Fibroblast of lung (primary cell): Measurements from ENCODE around the gene EIF2AK2. TPM values are rescaled to one million over a fixed set of nuclear protein-coding genes. Genes with fewer than 3 reads are reported as not detected.
"Not testable (repeated sequence)": the region's sequence is repeated elsewhere in the genome, so short reads cannot be mapped to it uniquely, and the experiment has no call there.

Experiments
- DNase-seq, 2 donors: peaks; one replicate each; pipeline versions ENCODE4 v3.0.0 to v3.0.0-alpha.2; 2010; ENCODE audit warnings: low read depth in 2 of 2
- H2AFZ ChIP-seq: 2 replicates; pipeline ENCODE4 v1.5.1; 2012; ENCODE audit warnings: low read length, control low read depth, inconsistent platforms
- H3K27ac ChIP-seq: 2 replicates; pipeline ENCODE4 v1.5.1; 2011; ENCODE audit warnings: low read length, control low read depth; ENCODE audit not compliant: insufficient read depth
- H3K27me3 ChIP-seq: 2 replicates; pipeline ENCODE4 v1.5.1; 2011; ENCODE audit warnings: mild to moderate bottlenecking, low read length; ENCODE audit not compliant: control insufficient read depth, insufficient read depth
- H3K36me3 ChIP-seq: 2 replicates; pipeline ENCODE4 v1.5.1; 2011; ENCODE audit warnings: low read length; ENCODE audit not compliant: control insufficient read depth, insufficient read depth
- H3K4me1 ChIP-seq: 2 replicates; pipeline ENCODE4 v1.5.1; 2011; ENCODE audit warnings: low read length; ENCODE audit not compliant: control insufficient read depth, insufficient read depth; ENCODE audit errors: extremely low read depth
- H3K4me2 ChIP-seq: 2 replicates; pipeline ENCODE4 v1.5.1; 2011; ENCODE audit warnings: low read length, control low read depth; ENCODE audit not compliant: insufficient read depth; ENCODE audit errors: extremely low read depth
- H3K4me3 ChIP-seq, 4 experiments: fragments of 200-600 bp in 1 of 4; sonication (generic) in 1 of 4; replicated peaks in 1 of 4; 2 replicates each; pipeline ENCODE4 v1.5.1; 2011 to 2016; ENCODE audit warnings: low read length in 4 of 4, low read depth in 3 of 4, mild to moderate bottlenecking in 3 of 4, control low read depth in 2 of 4, inconsistent platforms in 1 of 4, mixed read lengths in 1 of 4; ENCODE audit not compliant: insufficient read depth in 1 of 4; ENCODE audit errors: control extremely low read depth in 1 of 4
- H3K79me2 ChIP-seq: 2 replicates; pipeline ENCODE4 v1.5.1; 2012; ENCODE audit warnings: mild to moderate bottlenecking, low read length, inconsistent platforms; ENCODE audit not compliant: control insufficient read depth, insufficient read depth
- H3K9ac ChIP-seq: 2 replicates; pipeline ENCODE4 v1.5.1; 2011; ENCODE audit warnings: mild to moderate bottlenecking, low read length, control low read depth; ENCODE audit not compliant: insufficient read depth
- H3K9me3 ChIP-seq: 2 replicates; pipeline ENCODE4 v1.5.1; 2012; ENCODE audit warnings: low read depth, low read length; ENCODE audit not compliant: control insufficient read depth, insufficient read depth
- H4K20me1 ChIP-seq: 2 replicates; pipeline ENCODE4 v1.5.1; 2011; ENCODE audit warnings: low read length; ENCODE audit not compliant: control insufficient read depth, insufficient read depth; ENCODE audit errors: extremely low read depth
- EZH2 ChIP-seq: IDR thresholded peaks from 2 replicates; pipeline ENCODE4 v1.5.1; 2012; ENCODE audit warnings: low read length, control low read depth, mild to moderate bottlenecking; ENCODE audit errors: missing control alignments
- polyA plus RNA-seq, 2 donors: library from polyadenylated mRNA; depleted of rRNA in 1 of 2; stranded (reverse) in 1 of 2; unstranded in 1 of 2; fragments of >200 nt; gene quantifications; 2 replicates each; pipeline ENCODE4 v1.2.1, GENCODE V29; 2011 to 2012; ENCODE audit warnings: missing spikeins in 1 of 2
- total RNA-seq: library from RNA; depleted of rRNA; stranded (reverse); fragments of >200 nt; gene quantifications from 2 replicates; pipeline ENCODE4 v1.2.1, GENCODE V29; 2014
- TF ChIP-seq, protein P1 (sequence below), 2 donors: IDR thresholded peaks in 1 of 2; conservative IDR thresholded peaks in 1 of 2; 1 replicate in 1 of 2; 2 replicates in 1 of 2; pipeline ENCODE4 v1.5.1; 2011 to 2012; ENCODE audit warnings: low read length in 2 of 2, control low read depth in 1 of 2, inconsistent platforms in 1 of 2, low read depth in 1 of 2, mild to moderate bottlenecking in 1 of 2

Gene EIF2AK2
- total and polyA plus RNA-seq, 2 donors (not counting 1 experiment from before 2014, with no cell fraction given): 32.0 to 39.9 TPM

DNA sequence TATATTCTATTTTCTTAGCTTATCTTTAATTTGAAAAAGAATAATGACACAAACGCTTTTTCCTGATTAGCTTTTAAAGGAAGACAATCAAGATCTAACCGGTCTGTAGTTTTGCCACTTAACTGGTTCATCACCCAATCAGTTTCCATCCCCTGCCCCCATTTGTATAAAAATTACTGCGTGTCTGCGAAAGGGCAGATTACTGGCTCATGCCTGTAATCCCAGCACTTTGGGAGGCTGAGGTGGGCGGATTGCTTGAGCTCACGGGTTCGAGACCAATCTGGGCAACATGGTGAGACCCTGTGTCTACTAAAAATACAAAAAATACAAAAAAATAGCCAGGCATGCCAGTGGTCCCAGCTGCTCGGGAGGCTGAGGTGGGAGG, 41.9 kb upstream of the EIF2AK2 start:
- Histone ChIP-seq H3K9me3 (no peaks in the 10 kb centered on the region), H3K4me3 (no peak overlapping the region), H3K27me3 (no peaks in the 10 kb centered on the region), H3K36me3 (peaks cover 1% of the 10 kb centered on the region), H3K79me2 (peaks cover 38% of the 10 kb centered on the region), H2AFZ (no peak overlapping the region), H3K4me2 (no peak overlapping the region), H4K20me1 (no peaks in the 10 kb centered on the region), H3K27ac (no peak overlapping the region), H3K4me1 (no peaks in the 10 kb centered on the region), H3K9ac (no peak overlapping the region)
- TF ChIP-seq EZH2: no peak
- TF ChIP-seq, protein P1, sequence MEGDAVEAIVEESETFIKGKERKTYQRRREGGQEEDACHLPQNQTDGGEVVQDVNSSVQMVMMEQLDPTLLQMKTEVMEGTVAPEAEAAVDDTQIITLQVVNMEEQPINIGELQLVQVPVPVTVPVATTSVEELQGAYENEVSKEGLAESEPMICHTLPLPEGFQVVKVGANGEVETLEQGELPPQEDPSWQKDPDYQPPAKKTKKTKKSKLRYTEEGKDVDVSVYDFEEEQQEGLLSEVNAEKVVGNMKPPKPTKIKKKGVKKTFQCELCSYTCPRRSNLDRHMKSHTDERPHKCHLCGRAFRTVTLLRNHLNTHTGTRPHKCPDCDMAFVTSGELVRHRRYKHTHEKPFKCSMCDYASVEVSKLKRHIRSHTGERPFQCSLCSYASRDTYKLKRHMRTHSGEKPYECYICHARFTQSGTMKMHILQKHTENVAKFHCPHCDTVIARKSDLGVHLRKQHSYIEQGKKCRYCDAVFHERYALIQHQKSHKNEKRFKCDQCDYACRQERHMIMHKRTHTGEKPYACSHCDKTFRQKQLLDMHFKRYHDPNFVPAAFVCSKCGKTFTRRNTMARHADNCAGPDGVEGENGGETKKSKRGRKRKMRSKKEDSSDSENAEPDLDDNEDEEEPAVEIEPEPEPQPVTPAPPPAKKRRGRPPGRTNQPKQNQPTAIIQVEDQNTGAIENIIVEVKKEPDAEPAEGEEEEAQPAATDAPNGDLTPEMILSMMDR (conservative IDR thresholded peaks at IDR 0.05 in 1 of 2, IDR thresholded peaks at IDR 0.05 in 1 of 2; ENCODE audit: low read depth in 1 of 2, low read length in 2 of 2): no peak
- no peak for DNase-seq

DNA sequence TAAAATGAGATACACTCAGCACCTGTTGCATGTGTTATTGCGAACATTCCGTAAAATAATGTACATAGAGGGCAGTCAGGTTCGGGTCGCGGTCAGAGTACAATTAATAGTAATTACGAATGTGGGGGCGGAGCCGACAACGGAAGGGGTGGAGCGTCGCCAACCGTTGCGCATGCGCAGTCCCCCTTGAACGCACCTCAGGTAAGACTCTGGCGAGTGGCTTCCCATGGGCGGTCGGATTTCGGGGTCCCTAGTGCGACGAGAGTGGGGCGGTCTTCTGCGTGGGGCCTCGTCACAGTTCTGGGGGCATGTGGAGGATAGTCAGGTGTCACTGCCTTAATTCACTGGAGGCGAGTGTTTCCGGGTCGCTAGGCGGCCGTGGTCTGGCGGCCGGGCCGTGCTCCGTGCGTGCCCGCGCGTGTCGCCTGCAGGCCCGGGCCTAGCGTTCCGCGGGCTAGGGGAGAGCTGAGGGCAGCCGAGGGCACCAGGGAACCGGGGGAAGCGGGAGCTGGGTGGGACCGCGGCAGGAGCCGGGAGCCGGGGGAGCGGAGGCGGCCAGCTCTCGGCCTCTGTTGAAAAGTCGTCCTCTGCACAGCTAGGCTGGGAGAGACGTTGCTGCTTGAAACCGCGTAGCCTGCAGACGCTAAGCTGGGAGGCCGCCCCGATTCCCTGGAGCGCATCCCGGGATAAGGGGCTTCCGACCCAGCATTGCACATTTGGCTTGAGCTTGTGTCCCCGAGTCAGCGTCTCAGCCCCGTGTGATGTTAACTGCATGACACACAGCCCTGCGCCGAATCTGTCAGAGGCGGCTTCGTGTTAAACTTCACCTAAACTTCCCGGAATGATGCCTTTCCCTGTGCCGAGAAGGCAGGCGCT, 39.8 kb upstream of the EIF2AK2 start, which contains the start of gene CEBPZOS:
Gene CEBPZOS (plus strand): TSS at position 177 of the 876 bp plus-strand sequence. CDS start 3,209 bp downstream, outside the sequence.
- Histone ChIP-seq H3K79me2 (peaks cover 34% of the 10 kb centered on the region), H3K4me2 (peak within 1 kb of the TSS; percentile 96), H3K36me3 (no peaks in the 10 kb centered on the region), H4K20me1 (no peaks in the 10 kb centered on the region), H3K27me3 (no peaks in the 10 kb centered on the region), H3K9me3 (no peaks in the 10 kb centered on the region), H3K4me1 (no peaks in the 10 kb centered on the region), H2AFZ (peak within 1 kb of the TSS; percentile 89), H3K4me3 (peak within 1 kb of the TSS; percentile 51 to 92 (median 68)), H3K27ac (peak within 1 kb of the TSS; percentile 79), H3K9ac (peak within 1 kb of the TSS; percentile 73)
- peak; percentile 69 to 83 for DNase-seq
- TF ChIP-seq, protein P1 (conservative IDR thresholded peaks at IDR 0.05 in 1 of 2, IDR thresholded peaks at IDR 0.05 in 1 of 2; ENCODE audit: low read depth in 1 of 2, low read length in 2 of 2): no peak
- TF ChIP-seq EZH2: no peak

DNA sequence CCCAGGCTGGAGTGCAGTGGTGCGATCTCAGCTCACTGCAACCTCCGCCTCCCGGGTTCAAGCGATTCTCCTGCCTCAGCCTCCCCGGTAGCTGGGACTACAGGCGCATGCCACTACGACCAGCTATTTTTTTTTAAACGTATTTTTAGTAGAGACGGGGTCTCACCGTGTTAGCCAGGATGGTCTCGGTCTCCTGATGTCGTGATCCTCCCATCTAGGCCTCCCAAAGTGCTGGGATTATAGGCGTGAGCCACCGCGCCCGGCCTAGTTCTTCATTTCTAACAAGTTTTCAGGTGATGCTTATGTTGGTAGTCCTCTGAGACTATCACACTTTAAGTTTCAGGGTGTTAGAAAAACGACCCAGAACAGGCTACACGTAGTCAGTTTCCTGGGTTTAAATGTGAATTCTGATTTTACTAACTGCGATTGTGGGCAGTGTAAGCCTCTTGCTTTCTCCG, 39.1 kb upstream of the EIF2AK2 start:
- H3K27me3 ChIP-seq, DNase-seq, H4K20me1 ChIP-seq, H3K36me3 ChIP-seq, H3K9me3 ChIP-seq, H3K4me1 ChIP-seq: not testable (repeated sequence)
- Histone ChIP-seq H2AFZ (peak overlapping the region; percentile 89), H3K4me3 (peak overlapping the region; percentile 51 to 92 (median 68)), H3K9ac (peak overlapping the region; percentile 73), H3K27ac (peak overlapping the region; percentile 79), H3K79me2 (peaks cover 34% of the 10 kb centered on the region), H3K4me2 (peak overlapping the region; percentile 70)
